Cardiac muscle cell (in vitro differentiated cells and primary cell): ENCODE data around the gene CKAP5. TPM values are rescaled to one million over a fixed set of nuclear protein-coding genes. Genes with fewer than 3 reads are reported as not detected.

ENCODE experiments used
- DNase-seq, 2 donors: peaks; one replicate each; pipeline versions ENCODE4 v3.0.0 to v3.0.0-alpha.2; 2010 to 2017; ENCODE audit warnings: low read depth in 1 of 2, low spot score in 1 of 2
- H3K27ac ChIP-seq: fragments of 200-600 bp; sonication (generic); 2 replicates; pipeline ENCODE4 v1.5.1; 2016
- H3K27me3 ChIP-seq: fragments of 200-600 bp; sonication (generic); 2 replicates; pipeline ENCODE4 v1.6.0; 2016; ENCODE audit warnings: control low read depth
- H3K36me3 ChIP-seq: fragments of 200-600 bp; sonication (generic); 2 replicates; pipeline ENCODE4 v1.5.1; 2016; ENCODE audit warnings: control low read depth
- H3K4me1 ChIP-seq: fragments of 200-600 bp; sonication (generic); 2 replicates; pipeline ENCODE4 v1.8.1; 2017; ENCODE audit warnings: low read depth, mild to moderate bottlenecking, mixed run types
- H3K4me3 ChIP-seq: fragments of 200-600 bp; sonication (generic); 2 replicates; pipeline ENCODE4 v1.5.1; 2016; ENCODE audit warnings: mild to moderate bottlenecking
- H3K9me3 ChIP-seq: fragments of 200-600 bp; sonication (generic); 2 replicates; pipeline ENCODE4 v1.5.1; 2017; ENCODE audit warnings: low read depth, mild to moderate bottlenecking, control low read depth
- CTCF ChIP-seq: IDR thresholded peaks from 2 replicates; pipeline ENCODE4 v1.5.1; 2012; ENCODE audit warnings: low read depth, mild to moderate bottlenecking, low read length
- polyA plus RNA-seq: library from polyadenylated mRNA; unstranded; fragments of >200 nt; fragmentation: Nextera tagmentation; extraction: Ambion mirVana; gene quantifications from 2 replicates; pipeline ENCODE4 v1.2.1, GENCODE V29; 2016
- total RNA-seq: library from RNA; depleted of rRNA; stranded (reverse); fragments of >200 nt; gene quantifications from 2 replicates; pipeline ENCODE4 v1.2.3, GENCODE V29; 2016

CKAP5 gene
- total and polyA plus RNA-seq, 2 experiments from 2014 or later = 38.1 to 122 TPM

GRCh38 chr11:46733234-46733633 lies 112.8 kb downstream of the CKAP5 start:
- Histone ChIP-seq H3K27ac (no peak overlapping the region), H3K4me1 (no peaks in the 10 kb centered on the region)
- no peak for TF ChIP-seq CTCF

GRCh38 chr11:46731545-46731944 lies 114.5 kb downstream of the CKAP5 start:
- no peaks in the 10 kb centered on the region for H3K36me3 ChIP-seq
- H3K27ac ChIP-seq = no peak overlapping the region
- DNase-seq = no peak
- H3K4me1 ChIP-seq = no peaks in the 10 kb centered on the region
- no peaks in the 10 kb centered on the region for H3K27me3 ChIP-seq
- no peaks in the 10 kb centered on the region for H3K9me3 ChIP-seq
- TF ChIP-seq CTCF = no peak
- H3K4me3 ChIP-seq = no peak overlapping the region

More at GRCh38 chr11:46733234-46733633, 112.8 kb downstream of the CKAP5 start:
- H3K4me3 ChIP-seq = no peak overlapping the region
- DNase-seq = no peak
- no peaks in the 10 kb centered on the region for H3K9me3 ChIP-seq
- H3K36me3 ChIP-seq = no peaks in the 10 kb centered on the region
- H3K27me3 ChIP-seq = no peaks in the 10 kb centered on the region

- Histone ChIP-seq H3K9me3 (no peaks in the 10 kb centered on the region), H3K4me3 (no peak overlapping the region), H3K36me3 (no peaks in the 10 kb centered on the region), H3K4me1 (no peaks in the 10 kb centered on the region), H3K27ac (no peak overlapping the region), H3K27me3 (no peaks in the 10 kb centered on the region)
- DNase-seq = no peak
- no peak for TF ChIP-seq CTCF
Observed at GRCh38 chr11:46729110-46730027, 116.7 kb downstream of the CKAP5 start.

- H3K36me3 ChIP-seq = no peaks in the 10 kb centered on the region
- H3K4me3 ChIP-seq = no peak overlapping the region
- H3K9me3 ChIP-seq = no peaks in the 10 kb centered on the region
- no peak for TF ChIP-seq CTCF
- no peak for DNase-seq
- no peaks in the 10 kb centered on the region for H3K4me1 ChIP-seq
- H3K27me3 ChIP-seq = no peaks in the 10 kb centered on the region
- no peak overlapping the region for H3K27ac ChIP-seq
Observed at GRCh38 chr11:46728659-46729040, 117.4 kb downstream of the CKAP5 start.

- no peak for DNase-seq
- H3K36me3 ChIP-seq = no peaks in the 10 kb centered on the region
- H3K27ac ChIP-seq = no peak overlapping the region
- no peaks in the 10 kb centered on the region for H3K27me3 ChIP-seq
- H3K4me1 ChIP-seq = no peaks in the 10 kb centered on the region
- no peak for TF ChIP-seq CTCF
- H3K4me3 ChIP-seq = no peak overlapping the region
- H3K9me3 ChIP-seq = no peaks in the 10 kb centered on the region
Observed at GRCh38 chr11:46727952-46728658, 118.0 kb downstream of the CKAP5 start.
